Nephron (organoid): ENCODE measurements around the gene KCNG2.

ENCODE experiments used
- H3K27ac Mint-ChIP-seq, 3 experiments: 2 replicates each; pipeline ENCODE4 v1.8.0; 2020; ENCODE audit warnings: mixed read lengths in 3 of 3, mild to moderate bottlenecking in 2 of 3, moderate library complexity in 1 of 3
- H3K27me3 Mint-ChIP-seq: 2 replicates; pipeline ENCODE4 v1.8.0; 2021; ENCODE audit warnings: low read depth, mild to moderate bottlenecking, moderate library complexity, mixed read lengths
- H3K36me3 Mint-ChIP-seq: 2 replicates; pipeline ENCODE4 v1.8.0; 2020; ENCODE audit warnings: low read depth, mixed read lengths
- H3K4me1 Mint-ChIP-seq: 2 replicates; pipeline ENCODE4 v1.8.0; 2020; ENCODE audit warnings: mixed read lengths
- H3K4me3 Mint-ChIP-seq, 3 experiments: 2 replicates each; pipeline ENCODE4 v1.8.0; 2020; ENCODE audit warnings: mild to moderate bottlenecking in 3 of 3, mixed read lengths in 3 of 3, moderate library complexity in 2 of 3
- H3K9me3 Mint-ChIP-seq: 2 replicates; pipeline ENCODE4 v1.8.0; 2020; ENCODE audit warnings: mixed read lengths
- TF ChIP-seq, protein P1 (sequence below), 3 experiments: fragments of 200-600 bp; sonication (generic); IDR thresholded peaks; one replicate each; pipeline ENCODE4 v1.5.0; 2021; ENCODE audit warnings: antibody characterized with exemption in 3 of 3; ENCODE audit not compliant: unreplicated experiment in 3 of 3

KCNG2 gene

DNA sequence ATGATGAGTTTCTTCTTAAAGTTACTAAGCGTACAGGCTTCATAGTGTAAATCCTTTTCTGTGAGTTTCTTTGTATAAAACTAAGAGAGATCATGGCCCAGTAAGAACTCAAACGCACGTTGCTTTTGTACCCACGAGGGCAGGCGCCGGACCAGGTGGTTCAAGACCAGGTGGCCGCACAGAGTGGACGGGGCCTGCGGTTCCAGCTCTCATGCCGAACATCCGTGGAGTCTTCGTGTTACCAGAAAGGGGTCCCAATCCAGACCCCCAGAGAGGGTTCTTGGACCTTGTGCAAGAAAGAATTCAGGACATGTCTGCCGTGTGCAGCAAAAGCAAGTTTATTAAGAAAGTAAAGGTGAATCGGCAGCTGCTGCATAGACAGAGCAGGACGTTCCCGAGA, 53.0 kb downstream of the KCNG2 start:
- no peaks in the 10 kb centered on the region for H3K9me3 Mint-ChIP-seq
- H3K4me1 Mint-ChIP-seq, result peaks cover 10% of the 10 kb centered on the region
- no peaks in the 10 kb centered on the region for H3K36me3 Mint-ChIP-seq
- peaks cover 6% of the 10 kb centered on the region for H3K27me3 Mint-ChIP-seq
- H3K4me3 Mint-ChIP-seq, result no peak overlapping the region
- TF ChIP-seq, protein P1, sequence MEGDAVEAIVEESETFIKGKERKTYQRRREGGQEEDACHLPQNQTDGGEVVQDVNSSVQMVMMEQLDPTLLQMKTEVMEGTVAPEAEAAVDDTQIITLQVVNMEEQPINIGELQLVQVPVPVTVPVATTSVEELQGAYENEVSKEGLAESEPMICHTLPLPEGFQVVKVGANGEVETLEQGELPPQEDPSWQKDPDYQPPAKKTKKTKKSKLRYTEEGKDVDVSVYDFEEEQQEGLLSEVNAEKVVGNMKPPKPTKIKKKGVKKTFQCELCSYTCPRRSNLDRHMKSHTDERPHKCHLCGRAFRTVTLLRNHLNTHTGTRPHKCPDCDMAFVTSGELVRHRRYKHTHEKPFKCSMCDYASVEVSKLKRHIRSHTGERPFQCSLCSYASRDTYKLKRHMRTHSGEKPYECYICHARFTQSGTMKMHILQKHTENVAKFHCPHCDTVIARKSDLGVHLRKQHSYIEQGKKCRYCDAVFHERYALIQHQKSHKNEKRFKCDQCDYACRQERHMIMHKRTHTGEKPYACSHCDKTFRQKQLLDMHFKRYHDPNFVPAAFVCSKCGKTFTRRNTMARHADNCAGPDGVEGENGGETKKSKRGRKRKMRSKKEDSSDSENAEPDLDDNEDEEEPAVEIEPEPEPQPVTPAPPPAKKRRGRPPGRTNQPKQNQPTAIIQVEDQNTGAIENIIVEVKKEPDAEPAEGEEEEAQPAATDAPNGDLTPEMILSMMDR (IDR thresholded peaks at IDR 0.05; ENCODE audit: unreplicated experiment in 3 of 3), result no peak
- no peak overlapping the region for H3K27ac Mint-ChIP-seq

DNA sequence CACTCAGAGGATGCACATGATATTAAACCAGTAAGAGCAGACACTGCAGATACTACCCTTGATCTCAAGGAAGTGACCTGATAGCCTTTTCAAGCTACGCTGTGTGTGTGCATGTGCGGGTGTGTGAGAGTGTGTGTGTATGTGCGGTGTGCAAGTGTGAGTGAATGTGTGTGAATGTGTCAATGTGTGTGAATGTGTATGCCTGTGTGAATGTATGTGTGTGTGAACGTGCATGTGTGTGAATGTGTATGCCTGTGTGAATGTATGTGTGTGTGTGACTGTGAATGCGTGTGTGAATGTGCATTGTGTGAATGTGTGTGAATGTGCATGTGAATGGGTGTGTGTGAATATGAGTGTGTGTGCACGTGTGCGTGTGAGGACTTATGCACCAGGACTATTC, 53.8 kb downstream of the KCNG2 start:
- H3K9me3 Mint-ChIP-seq, result no peaks in the 10 kb centered on the region
- TF ChIP-seq, protein P1 (IDR thresholded peaks at IDR 0.05; ENCODE audit: unreplicated experiment in 3 of 3), result no peak
- no peak overlapping the region for H3K27ac Mint-ChIP-seq
- H3K4me3 Mint-ChIP-seq, result no peak overlapping the region
- H3K4me1 Mint-ChIP-seq, result peaks cover 10% of the 10 kb centered on the region
- peaks cover 6% of the 10 kb centered on the region for H3K27me3 Mint-ChIP-seq
- no peaks in the 10 kb centered on the region for H3K36me3 Mint-ChIP-seq

DNA sequence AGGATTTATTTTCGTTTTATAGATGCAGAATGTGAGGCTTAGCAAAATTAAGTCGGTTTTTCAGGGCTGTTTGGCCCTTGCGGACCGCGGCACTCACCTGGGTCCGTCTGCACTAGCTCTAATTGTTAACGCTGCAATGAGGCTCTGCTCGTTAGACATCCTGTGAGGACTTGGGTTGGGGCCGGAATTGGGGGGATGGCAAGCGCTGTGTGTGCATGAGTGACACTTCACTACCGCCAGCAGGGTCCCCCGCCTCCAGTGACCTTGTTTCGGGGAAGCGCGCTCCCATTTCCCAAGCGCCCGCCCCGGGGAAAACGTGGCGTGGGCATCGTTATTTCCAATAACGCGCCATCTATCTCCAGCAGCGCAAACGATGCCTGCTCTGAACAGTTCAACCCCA, 54.2 kb downstream of the KCNG2 start:
- H3K27ac Mint-ChIP-seq, result no peak overlapping the region
- no peaks in the 10 kb centered on the region for H3K9me3 Mint-ChIP-seq
- peaks cover 6% of the 10 kb centered on the region for H3K27me3 Mint-ChIP-seq
- no peaks in the 10 kb centered on the region for H3K36me3 Mint-ChIP-seq
- TF ChIP-seq, protein P1 (IDR thresholded peaks at IDR 0.05; ENCODE audit: unreplicated experiment in 3 of 3), result no peak
- H3K4me3 Mint-ChIP-seq, result no peak overlapping the region
- H3K4me1 Mint-ChIP-seq, result peaks cover 7% of the 10 kb centered on the region

DNA sequence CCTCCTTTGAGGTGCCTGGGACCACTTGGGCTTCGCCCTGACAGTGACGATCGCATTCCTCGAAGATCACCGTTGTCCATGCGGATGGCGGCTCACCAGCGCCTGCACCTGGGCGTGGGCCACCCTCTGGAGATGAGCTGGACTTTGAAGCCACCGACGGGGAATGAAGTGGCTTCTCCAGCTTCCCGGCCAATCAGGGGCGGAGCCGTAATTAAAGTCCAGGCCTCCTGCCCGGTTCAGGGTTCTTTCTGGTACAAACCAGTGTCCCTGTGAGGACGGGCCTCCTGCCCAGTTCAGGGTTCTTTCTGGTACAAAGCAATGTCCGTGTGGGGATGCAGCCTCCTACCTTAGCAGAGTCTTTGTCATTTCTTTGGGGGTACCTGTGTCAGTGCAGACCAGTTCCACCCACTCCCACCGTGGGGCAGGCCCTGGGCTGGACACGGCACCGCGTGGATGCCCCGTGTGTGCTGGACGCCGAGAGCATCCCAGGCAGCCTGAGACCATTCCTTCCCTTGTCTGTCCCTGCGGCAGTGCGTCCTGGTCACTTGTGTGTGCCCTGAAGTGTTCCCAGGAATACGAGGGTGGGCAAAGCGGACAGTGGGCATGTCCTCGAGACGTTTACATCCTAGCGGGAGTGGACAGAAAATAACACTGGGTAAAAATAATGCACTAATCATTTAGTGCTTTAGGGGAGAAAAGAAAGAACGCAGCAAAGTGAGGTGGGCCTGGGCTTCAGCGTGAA, 55.0 kb downstream of the KCNG2 start:
- H3K4me1 Mint-ChIP-seq, result peaks cover 10% of the 10 kb centered on the region
- no peaks in the 10 kb centered on the region for H3K36me3 Mint-ChIP-seq
- no peak overlapping the region for H3K4me3 Mint-ChIP-seq
- H3K27me3 Mint-ChIP-seq, result peaks cover 6% of the 10 kb centered on the region
- no peak overlapping the region for H3K27ac Mint-ChIP-seq
- no peaks in the 10 kb centered on the region for H3K9me3 Mint-ChIP-seq
- TF ChIP-seq, protein P1 (IDR thresholded peaks at IDR 0.05; ENCODE audit: unreplicated experiment in 3 of 3), result no peak

DNA sequence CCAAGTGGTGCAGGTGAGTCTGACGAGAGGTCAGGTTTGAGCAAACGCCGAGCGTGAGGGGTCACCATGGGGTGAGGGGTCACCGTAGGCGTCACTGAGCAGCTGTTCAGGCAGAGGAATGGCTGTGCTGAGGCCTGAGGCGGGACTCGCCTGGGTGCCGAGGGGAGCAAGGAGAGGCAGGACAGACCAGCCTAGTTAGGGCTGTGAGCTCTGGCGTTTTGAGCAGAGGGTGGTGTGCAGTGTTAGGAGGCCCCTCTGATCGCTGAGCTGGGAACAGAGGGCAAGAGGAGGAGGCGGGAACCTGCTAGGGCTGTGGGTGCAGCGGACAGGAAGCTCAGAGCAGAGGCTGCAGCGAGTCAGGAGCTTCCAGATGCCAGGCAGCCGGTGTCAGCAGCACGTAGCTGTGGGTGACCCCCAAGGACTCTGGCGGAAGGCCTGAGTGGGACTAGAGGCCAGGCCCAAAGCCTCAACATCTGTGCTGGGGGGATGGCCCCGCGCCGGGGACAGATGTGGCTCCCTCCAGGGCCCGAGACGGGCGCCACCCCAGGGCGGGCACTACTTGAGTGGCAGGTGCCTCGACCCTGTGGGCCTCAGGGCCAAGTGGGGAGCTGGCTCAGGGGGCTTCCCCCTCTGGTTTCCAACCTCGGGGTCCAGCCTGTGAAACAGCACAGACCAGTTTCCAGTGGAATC, 55.7 kb downstream of the KCNG2 start:
- H3K4me3 Mint-ChIP-seq, result no peak overlapping the region
- no peak overlapping the region for H3K27ac Mint-ChIP-seq
- peaks cover 8% of the 10 kb centered on the region for H3K4me1 Mint-ChIP-seq
- no peaks in the 10 kb centered on the region for H3K9me3 Mint-ChIP-seq
- H3K27me3 Mint-ChIP-seq, result peaks cover 6% of the 10 kb centered on the region
- no peaks in the 10 kb centered on the region for H3K36me3 Mint-ChIP-seq
- TF ChIP-seq, protein P1 (IDR thresholded peaks at IDR 0.05; ENCODE audit: unreplicated experiment in 3 of 3), result no peak

DNA sequence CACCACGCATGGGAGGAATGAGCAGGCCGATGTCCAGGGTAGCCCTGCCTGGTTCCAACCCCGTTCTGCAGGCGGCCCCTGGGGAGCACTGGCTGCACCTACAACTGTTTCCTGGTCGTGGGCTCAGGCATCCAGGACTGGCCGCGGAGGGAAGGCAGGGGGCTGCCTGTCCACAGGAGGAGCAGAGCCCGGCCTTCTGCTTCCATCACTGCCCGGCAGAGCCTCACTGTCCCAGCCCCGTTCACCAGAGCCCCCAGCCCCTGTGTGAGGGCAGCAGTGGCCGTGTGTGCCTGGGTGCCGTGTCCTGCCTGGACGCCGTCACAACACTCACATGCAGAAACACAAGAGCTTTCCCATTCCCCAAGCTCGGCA, 56.2 kb downstream of the KCNG2 start:
- TF ChIP-seq, protein P1 (IDR thresholded peaks at IDR 0.05; ENCODE audit: unreplicated experiment in 3 of 3), result no peak

More for the DNA sequence above, 56.2 kb downstream of the KCNG2 start:
- Mint-ChIP-seq H3K4me3 (no peak overlapping the region), H3K27me3 (peaks cover 6% of the 10 kb centered on the region), H3K36me3 (no peaks in the 10 kb centered on the region), H3K27ac (no peak overlapping the region), H3K9me3 (no peaks in the 10 kb centered on the region), H3K4me1 (peaks cover 12% of the 10 kb centered on the region)
